Omental fat pad (tissue), 4 donors: ENCODE data around the gene KLHL17. TPM values are rescaled to one million over a fixed set of nuclear protein-coding genes. Genes with fewer than 3 reads are reported as not detected.

ENCODE experiments used
- ATAC-seq: fragments of 150-250 bp; one replicate; pipeline ENCODE4 v1.9.1; 2016; ENCODE audit warnings: mild to moderate bottlenecking, moderate library complexity; ENCODE audit not compliant: low FRiP score
- DNase-seq: peaks from one replicate; pipeline ENCODE4 v3.0.0-alpha.2; 2019; ENCODE audit warnings: low spot score
- CTCF ChIP-seq, 3 donors: fragments of 450-650 bp; IDR thresholded peaks; one replicate each; pipeline ENCODE4 v1.5.1; 2016 to 2017; ENCODE audit warnings: antibody characterized with exemption in 3 of 3, mild to moderate bottlenecking in 3 of 3, moderate library complexity in 2 of 3
- total RNA-seq, 4 donors: library from RNA; depleted of rRNA; stranded (reverse); fragments of >200 nt; gene quantifications; one replicate each; pipeline ENCODE4 v1.1.0, GENCODE V29; 2016

Gene KLHL17
- total RNA-seq, 4 donors from 2014 or later, result 3.4 to 6.8 (median 6.2) TPM

GRCh38 chr1:918353-918752 lies 42.0 kb upstream of the KLHL17 start:
- no peak for TF ChIP-seq CTCF (IDR thresholded peaks at IDR 0.05)
- no peak for ATAC-seq
- no peak for DNase-seq

DNA sequence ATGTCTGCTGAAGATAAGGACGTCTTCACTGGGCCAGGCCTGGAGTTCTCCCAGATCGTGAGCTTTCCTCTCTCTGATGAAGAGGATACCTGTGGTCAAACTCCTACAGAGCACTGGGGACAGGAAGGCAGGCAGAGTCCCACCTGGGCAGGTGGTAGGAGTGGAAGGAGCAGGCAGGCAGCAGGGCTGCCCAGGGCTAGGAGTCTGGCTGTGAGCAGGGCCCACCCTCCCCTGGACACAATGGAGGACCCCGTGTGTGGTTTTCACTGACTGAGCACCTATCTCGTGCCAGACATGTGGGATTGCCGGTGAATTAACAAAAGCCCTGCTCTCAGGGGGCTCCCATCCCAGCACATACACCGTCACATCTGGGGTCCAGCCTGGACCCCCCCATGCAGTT lies 41.5 kb upstream of the KLHL17 start:
- no peak for ATAC-seq
- no peak for DNase-seq
- TF ChIP-seq CTCF (IDR thresholded peaks at IDR 0.05), result no peak

DNA sequence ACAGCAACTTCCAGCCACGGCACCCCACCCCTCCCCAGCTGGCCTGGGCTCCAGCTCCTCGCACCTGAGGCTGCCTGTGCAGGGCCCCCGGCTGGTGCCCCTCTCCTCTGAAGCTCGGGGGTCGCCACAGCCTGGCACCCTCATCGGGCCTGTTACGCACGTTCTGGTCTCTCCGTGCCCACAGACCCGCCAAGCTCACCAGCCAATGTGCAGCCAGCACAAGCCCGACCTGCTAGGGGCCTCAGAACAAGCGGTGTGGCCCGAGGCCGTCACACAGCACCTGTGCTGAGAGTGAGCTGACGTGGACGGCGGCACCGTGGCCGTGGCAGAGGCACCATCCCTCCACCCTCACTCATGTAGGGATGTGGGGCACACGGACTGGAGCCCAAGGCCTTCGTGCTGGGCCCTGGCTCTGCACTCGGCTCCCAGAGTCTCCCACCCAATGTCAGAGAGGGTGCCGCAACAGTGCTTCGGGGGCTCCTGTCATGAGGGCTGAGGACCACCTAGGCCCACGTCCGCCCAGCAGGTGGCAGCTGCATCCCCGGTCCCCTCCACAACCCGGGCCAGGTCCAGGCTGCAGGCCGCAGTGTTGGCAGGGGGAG lies 41.0 kb upstream of the KLHL17 start:
- ATAC-seq, result no peak
- DNase-seq, result no peak
- TF ChIP-seq CTCF (IDR thresholded peaks at IDR 0.05), result no peak

GRCh38 chr1:920010-920409 lies 40.4 kb upstream of the KLHL17 start:
- no peak for TF ChIP-seq CTCF (IDR thresholded peaks at IDR 0.05)
- ATAC-seq (no peak), DNase-seq (no peak)

- DNase-seq (no peak), ATAC-seq (no peak)
- TF ChIP-seq CTCF (IDR thresholded peaks at IDR 0.05), result no peak
Observed at GRCh38 chr1:920521-920920, 39.9 kb upstream of the KLHL17 start.

DNA sequence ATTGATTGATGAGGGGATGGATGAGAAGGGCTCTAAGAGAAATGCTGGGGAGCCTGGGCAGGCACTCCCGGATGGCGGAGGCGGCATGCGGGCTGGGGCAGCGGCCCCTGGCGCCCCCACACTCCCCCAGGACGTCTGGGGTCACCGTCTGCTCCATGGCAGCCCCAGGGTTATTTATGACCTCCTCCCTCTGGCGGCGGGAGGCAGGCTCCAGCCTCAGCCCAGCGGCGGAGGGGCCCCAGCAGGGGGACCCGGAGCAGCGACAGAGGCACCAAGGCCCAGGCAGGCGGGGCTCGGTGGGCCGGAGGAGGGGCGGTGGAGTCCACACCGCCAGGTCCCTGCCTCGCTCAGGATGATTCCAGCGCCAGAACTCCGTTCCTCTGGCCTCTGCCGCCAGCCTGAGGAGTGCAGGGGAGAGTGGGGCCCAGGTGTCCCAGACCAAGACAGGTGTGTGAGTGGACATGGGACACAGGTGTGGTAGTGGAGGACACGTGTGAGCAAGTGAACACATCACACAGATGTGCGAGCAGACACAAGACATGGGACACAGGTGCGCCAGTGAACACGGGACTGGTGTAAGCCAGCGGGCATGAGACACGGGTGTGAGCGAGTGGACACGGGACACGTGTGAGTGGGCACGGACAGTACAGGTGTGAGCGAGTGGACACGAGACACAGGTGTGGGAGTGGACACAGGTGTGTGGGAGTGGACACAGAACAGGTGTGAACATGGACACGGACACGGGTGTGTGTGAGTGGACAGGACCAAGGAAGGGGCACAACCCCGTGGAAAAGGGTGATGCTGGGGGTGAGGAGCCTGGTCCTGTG lies 39.2 kb upstream of the KLHL17 start:
- ATAC-seq, result no peak
- no peak for DNase-seq
- no peak for TF ChIP-seq CTCF (IDR thresholded peaks at IDR 0.05)
